ENCODE results near the gene MRTFA. TPM values are rescaled to one million over a fixed set of nuclear protein-coding genes. Genes with fewer than 3 reads are reported as not detected.

MRTFA gene
- total and polyA plus RNA-seq, 9 of the 15 experiments (the other 6 are each of a cell fraction or from before 2014, with no cell fraction given) = 0.84 to 21.1 (median 3.7) TPM

GRCh38 chr22:40499209-40499623 lies 137.3 kb downstream of the MRTFA start (continued):
- TF ChIP-seq KDM2B (CRISPR knock-in tag; IDR thresholded peaks at IDR 0.05) (no peak), ZNF354B (CRISPR knock-in tag; IDR thresholded peaks at IDR 0.05) (no peak), ZNF764 (CRISPR knock-in tag; IDR thresholded peaks at IDR 0.05; ENCODE audit: low read depth) (no peak), ETV1 (tag; conservative IDR thresholded peaks at IDR 0.05; ENCODE audit: low read depth) (no peak), KAT2B (IDR thresholded peaks at IDR 0.05; ENCODE audit: low read depth, low read length) (no peak), NFIC (IDR thresholded peaks at IDR 0.05) (no peak), CTBP1 (IDR thresholded peaks at IDR 0.05; ENCODE audit: borderline replicate concordance) (peak; percentile 38; the same call in 1 of the 2 replicates), FOSL1 (tag; conservative IDR thresholded peaks at IDR 0.05) (peak; percentile 100), SMARCB1 (IDR thresholded peaks at IDR 0.05; ENCODE audit: insufficient read length, low read depth) (no peak), RBBP5 (IDR thresholded peaks at IDR 0.05; ENCODE audit: borderline replicate concordance, insufficient read depth, low read length, poor library complexity, severe bottlenecking) (no peak), FOXM1 (IDR thresholded peaks at IDR 0.05; ENCODE audit: low read depth) (no peak), FOXM1 (CRISPR knock-in tag; IDR thresholded peaks at IDR 0.05; ENCODE audit: low read depth) (no peak), XRCC4 (IDR thresholded peaks at IDR 0.05; ENCODE audit: extremely low read depth, insufficient read depth, insufficient read length) (no peak), SMARCC2 (IDR thresholded peaks at IDR 0.05; ENCODE audit: low read depth) (peak; percentile 94), TBP (optimal IDR thresholded peaks at IDR 0.05; ENCODE audit: low read depth, low read length) (no peak), KLF1 (tag; IDR thresholded peaks at IDR 0.05) (no peak), ZNF395 (CRISPR knock-in tag; IDR thresholded peaks at IDR 0.05) (no peak), TRIM28 (IDR thresholded peaks at IDR 0.05) (no peak), RHOXF2B (CRISPR knock-in tag; conservative IDR thresholded peaks at IDR 0.05) (no peak), NFATC3 (IDR thresholded peaks at IDR 0.05) (no peak), JUN (IDR thresholded peaks at IDR 0.05; ENCODE audit: borderline replicate concordance, low read depth, low read length) (peak; percentile 90), JUN (CRISPR knock-in tag; IDR thresholded peaks at IDR 0.05; ENCODE audit: borderline replicate concordance) (no peak), HLTF (IDR thresholded peaks at IDR 0.05) (no peak), RFX1 (IDR thresholded peaks at IDR 0.05) (no peak)
- TF ChIP-seq, protein P1, sequence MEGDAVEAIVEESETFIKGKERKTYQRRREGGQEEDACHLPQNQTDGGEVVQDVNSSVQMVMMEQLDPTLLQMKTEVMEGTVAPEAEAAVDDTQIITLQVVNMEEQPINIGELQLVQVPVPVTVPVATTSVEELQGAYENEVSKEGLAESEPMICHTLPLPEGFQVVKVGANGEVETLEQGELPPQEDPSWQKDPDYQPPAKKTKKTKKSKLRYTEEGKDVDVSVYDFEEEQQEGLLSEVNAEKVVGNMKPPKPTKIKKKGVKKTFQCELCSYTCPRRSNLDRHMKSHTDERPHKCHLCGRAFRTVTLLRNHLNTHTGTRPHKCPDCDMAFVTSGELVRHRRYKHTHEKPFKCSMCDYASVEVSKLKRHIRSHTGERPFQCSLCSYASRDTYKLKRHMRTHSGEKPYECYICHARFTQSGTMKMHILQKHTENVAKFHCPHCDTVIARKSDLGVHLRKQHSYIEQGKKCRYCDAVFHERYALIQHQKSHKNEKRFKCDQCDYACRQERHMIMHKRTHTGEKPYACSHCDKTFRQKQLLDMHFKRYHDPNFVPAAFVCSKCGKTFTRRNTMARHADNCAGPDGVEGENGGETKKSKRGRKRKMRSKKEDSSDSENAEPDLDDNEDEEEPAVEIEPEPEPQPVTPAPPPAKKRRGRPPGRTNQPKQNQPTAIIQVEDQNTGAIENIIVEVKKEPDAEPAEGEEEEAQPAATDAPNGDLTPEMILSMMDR (IDR thresholded peaks at IDR 0.05 in 2 of 3, conservative IDR thresholded peaks at IDR 0.05 in 1 of 3; ENCODE audit: insufficient read depth in 2 of 3, low read depth in 1 of 3, low read length in 3 of 3) = no peak
- TF ChIP-seq, protein P2, sequence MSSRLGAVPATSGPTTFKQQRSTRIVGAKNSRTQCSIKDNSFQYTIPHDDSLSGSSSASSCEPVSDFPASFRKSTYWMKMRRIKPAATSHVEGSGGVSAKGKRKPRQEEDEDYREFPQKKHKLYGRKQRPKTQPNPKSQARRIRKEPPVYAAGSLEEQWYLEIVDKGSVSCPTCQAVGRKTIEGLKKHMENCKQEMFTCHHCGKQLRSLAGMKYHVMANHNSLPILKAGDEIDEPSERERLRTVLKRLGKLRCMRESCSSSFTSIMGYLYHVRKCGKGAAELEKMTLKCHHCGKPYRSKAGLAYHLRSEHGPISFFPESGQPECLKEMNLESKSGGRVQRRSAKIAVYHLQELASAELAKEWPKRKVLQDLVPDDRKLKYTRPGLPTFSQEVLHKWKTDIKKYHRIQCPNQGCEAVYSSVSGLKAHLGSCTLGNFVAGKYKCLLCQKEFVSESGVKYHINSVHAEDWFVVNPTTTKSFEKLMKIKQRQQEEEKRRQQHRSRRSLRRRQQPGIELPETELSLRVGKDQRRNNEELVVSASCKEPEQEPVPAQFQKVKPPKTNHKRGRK (tag; IDR thresholded peaks at IDR 0.05) = no peak
- TF ChIP-seq, protein P3, sequence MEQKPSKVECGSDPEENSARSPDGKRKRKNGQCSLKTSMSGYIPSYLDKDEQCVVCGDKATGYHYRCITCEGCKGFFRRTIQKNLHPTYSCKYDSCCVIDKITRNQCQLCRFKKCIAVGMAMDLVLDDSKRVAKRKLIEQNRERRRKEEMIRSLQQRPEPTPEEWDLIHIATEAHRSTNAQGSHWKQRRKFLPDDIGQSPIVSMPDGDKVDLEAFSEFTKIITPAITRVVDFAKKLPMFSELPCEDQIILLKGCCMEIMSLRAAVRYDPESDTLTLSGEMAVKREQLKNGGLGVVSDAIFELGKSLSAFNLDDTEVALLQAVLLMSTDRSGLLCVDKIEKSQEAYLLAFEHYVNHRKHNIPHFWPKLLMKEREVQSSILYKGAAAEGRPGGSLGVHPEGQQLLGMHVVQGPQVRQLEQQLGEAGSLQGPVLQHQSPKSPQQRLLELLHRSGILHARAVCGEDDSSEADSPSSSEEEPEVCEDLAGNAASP (IDR thresholded peaks at IDR 0.05) = no peak
